Muscle of back (tissue), 11 donors: ENCODE results near the gene CD209. TPM values are rescaled to one million over a fixed set of nuclear protein-coding genes. Genes with fewer than 3 reads are reported as not detected.
"Not testable (repeated sequence)": the region's sequence is repeated elsewhere in the genome, so short reads cannot be mapped to it uniquely, and the experiment has no call there.

Source experiments
- DNase-seq, 3 donors: peaks; one replicate each; pipeline versions ENCODE4 v3.0.0 to v3.0.0-alpha.2; 2013
- polyA plus RNA-seq, 10 donors: library from polyadenylated mRNA; unstranded; fragments of 120-200 nt; gene quantifications; one replicate each; pipeline ENCODE4 v1.2.1, GENCODE V29; 2013; ENCODE audit not compliant: insufficient read length in 10 of 10

CD209 gene
- polyA plus RNA-seq, 10 donors: 2.2 to 4.5 (median 3.7) TPM

DNA sequence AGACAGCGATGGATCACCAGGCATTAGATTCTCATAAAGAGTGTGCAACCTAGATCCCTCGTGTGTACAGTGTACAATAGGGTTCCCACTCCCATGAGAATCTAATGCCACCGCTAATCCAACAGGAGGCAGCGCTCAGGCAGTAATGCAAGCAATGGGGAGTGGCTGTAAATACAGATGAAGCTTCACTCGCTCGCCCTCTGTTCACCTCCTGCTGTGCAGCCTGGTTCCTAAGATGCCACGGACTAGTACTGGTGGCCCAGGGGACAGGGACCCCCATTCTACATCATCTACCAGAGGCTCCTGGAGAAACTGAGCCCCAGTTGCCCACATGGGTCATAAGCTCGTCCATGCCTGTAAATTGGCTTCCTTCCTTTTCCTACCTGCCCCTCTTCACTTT, 23.7 kb upstream of the CD209 start:
- DNase-seq: no peak

DNA sequence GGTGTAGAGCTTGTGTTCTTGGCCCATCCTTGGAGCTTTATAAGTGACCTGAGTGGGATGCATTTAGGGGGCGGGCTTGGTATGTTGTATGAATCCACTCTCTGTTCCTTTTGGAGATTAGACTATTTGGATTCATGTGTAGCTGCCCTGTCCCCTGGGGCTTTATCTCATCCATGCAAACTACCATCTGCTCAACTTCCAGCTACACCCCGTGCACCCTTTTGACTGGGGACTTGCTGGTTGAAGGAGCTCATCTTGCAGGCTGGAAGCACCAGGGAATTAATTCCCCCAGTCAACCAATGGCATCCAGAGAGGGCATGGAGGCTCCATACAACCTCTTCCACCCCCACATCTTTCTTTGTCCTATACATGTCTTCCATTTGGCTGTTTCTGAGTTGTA, 21.8 kb upstream of the CD209 start:
- DNase-seq: no peak

DNA sequence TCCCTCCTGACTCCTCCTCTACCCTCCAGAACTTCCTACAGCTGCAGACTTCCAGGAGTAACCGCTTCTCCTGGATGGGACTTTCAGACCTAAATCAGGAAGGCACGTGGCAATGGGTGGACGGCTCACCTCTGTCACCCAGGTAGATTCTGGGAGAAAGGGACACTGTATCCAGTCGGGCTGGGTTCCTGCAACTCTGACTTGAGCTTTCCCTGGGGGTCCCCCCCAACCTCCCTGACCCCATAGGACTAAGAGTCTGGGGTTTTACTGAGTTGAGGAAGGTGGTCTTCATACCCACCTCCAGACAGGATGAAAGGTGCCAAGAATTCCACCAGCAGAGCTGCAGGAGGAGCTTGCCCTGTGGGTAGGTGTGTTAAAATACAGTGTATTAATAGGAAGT, 20.2 kb upstream of the CD209 start:
- DNase-seq: no peak

DNA sequence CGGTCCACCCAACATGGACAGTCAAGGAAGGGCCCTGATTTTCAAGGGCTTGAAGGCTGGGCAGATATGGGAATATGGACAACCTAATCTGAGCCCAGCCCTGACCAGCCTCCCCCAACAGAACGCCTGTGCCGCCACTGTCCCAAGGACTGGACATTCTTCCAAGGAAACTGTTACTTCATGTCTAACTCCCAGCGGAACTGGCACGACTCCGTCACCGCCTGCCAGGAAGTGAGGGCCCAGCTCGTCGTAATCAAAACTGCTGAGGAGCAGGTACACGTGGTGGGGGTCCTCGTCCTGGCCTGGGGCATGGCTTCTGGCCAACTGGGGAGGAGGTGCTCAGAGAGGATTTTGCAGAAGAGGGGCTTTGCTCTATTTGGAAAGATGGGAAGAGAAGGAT, 19.2 kb upstream of the CD209 start:
- DNase-seq: no peak

DNA sequence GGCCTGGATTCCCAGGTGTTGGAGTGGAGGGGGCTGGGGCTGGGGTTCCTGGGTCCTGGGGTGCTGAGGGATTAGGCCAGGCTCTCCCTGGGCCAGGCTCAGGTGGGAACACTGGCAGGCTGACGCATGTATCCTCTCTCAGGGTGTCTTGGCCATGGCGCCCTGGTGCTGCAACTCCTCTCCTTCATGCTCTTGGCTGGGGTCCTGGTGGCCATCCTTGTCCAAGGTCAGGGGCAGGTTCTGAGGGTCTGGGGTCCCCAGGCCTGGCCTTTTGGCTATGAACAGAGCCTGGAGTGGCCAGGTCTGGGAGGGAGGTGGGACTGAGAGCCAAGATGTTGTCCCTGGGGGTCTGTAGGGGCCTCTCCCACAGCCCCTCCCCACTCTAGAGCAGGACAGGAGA, 17.7 kb upstream of the CD209 start:
- DNase-seq: not testable (repeated sequence)

DNA sequence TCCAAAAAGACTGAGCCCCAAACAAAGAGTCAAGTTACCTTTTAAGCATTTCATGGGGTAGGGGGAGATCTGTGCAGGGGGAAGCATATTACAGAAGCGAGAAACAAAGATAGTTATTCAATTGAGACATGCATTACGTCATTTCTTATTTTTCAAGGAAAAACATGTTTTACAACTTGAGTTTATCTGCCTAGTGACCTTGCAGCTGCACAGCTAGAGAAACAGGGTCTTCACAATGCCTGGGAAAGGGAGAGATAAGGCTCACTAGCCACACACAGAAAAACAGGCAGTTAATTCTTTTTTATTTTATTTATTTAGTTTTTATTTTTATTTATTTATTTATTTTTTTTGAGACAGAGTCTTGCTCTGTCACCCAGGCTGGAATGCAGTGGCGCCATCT, 16.8 kb upstream of the CD209 start:
- DNase-seq: not testable (repeated sequence)

DNA sequence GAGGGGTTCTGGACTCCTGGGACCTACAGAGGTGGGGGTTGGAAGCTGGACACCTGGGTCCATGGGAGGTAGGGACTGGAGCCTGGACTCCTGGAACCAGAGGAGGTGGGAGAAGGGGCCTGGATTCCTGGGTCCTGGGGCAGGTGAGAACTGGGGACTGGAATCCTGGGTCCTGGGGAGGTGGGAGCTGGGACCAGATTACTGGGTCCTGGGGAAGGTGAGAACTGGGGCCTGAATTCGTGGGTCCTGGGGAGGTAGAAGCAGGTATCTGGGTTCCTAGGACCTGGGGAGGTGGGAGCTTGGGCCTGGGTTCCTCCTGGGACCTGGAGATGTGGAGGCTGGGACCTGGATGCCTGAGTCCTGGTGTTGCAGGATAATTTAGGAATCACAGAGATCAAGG, 16.4 kb upstream of the CD209 start:
- DNase-seq: no peak

DNA sequence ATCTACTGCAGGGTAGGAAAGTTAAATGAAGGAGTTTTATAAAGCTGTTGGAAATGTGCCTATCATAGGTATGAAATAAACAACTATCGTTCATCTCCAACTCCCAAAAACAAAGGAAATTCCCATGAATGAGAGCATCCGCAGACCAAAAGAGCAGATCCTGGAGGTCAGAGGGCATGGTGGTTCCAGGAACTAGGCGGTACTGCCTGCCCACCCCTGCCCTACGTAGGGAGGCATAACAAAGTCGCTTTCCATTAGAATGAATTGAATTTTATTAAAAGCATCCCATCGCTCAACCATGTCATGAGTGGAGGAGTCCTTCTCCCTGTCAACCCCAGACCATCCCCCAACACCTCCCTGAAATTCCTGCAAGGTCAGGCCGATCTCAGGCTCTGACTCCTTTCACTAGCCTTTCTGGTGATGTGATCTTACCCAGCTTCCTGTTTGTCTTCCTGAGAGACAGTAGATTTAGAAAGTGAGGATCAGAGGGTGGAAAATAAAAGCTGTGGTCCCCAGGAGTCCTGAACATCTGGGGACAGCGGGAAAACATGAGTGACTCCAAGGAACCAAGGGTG, 15.5 kb upstream of the CD209 start, which contains the start of gene CLEC4M:
Gene CLEC4M, plus strand, starts transcription at position 525 of the 575 bp plus-strand sequence. Its CDS starts 24 bp downstream, at position 549.
- DNase-seq: no peak

DNA sequence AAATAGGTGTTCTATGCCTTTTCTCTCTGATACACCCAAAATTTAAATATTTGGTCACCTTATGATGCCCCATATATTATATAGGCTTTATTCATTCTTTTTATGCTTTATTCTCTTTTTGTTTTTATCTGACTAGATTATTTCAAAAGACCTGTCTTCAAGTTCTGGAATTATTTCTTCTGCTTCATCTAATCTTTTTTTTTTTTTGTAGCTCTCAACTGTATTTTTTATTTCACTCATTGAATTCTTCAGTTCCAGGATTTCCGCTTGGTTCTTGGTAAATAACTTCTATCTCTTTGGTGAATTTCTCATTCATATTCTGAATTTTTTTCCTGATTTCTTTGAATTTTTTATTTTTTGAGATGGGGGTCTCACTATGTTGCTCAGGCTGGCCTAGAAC, 11.8 kb upstream of the CD209 start:
- DNase-seq: no peak

DNA sequence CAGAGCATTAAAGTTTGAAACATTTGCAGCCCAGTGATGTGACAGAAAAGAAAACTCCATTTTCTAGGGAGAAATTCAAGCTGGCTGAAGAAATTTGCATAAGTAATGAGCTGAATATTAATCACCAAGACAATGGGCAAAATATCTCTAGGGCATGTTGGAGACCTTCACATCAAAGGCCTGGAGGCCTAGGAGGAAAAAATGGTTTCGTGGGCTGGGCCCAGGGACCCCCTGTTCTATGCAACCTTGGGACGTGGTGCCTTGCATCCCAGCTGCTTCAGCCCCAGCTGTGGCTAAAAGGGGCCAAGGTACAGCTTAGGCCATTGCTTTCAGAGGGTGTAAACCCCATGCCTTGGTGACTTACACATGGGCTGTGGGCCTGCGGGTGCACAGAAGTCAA, 10.0 kb upstream of the CD209 start:
- DNase-seq: no peak

DNA sequence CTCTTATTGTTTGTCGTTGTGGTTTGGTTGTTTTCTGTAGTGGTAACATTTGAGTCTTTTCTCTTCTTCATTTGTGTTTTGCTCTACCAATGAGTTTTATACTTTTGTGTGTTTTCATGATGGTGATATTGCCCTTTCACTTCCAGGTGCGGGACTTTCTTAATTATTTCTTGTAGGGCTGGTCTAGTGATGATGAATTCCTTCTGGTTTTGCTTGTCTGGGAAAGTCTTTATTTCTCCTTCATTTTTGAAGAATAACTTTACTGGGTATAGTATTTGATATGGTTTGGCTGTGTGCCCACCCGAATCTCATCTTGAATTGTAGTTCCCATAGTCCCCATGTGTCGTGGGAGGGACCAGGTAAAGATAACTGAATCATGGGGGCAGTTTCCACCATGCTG, 8.9 kb upstream of the CD209 start:
- no peak for DNase-seq

DNA sequence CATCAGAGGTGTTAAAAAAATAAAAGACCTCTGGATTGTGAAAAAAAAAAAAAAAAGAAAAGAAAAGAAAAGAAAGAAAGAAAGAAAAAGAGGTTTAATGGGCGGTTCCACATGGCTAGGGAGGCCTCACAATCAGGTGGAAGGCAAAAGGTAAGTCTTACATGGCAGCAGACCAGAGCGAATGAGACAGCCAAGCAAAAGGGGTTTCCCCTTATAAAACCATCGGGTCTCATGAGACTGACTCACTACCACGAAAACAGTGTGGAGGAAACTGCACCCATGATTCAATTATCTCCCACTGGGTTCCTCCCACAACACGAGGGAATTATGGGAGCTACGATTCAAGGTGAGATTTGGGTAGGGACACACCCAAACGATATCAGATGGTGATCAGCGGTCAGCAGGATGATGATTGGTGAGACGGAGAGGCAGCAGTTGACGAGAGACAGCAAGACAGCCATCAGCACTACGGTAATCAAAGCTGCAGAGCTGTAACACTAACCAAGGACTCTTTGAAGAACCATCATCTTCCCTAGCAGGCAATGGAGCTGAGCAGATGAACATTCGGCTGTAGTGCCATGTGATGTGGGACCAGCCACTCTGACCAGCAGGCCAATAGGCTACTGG, 3.9 kb upstream of the CD209 start:
- DNase-seq: no peak

DNA sequence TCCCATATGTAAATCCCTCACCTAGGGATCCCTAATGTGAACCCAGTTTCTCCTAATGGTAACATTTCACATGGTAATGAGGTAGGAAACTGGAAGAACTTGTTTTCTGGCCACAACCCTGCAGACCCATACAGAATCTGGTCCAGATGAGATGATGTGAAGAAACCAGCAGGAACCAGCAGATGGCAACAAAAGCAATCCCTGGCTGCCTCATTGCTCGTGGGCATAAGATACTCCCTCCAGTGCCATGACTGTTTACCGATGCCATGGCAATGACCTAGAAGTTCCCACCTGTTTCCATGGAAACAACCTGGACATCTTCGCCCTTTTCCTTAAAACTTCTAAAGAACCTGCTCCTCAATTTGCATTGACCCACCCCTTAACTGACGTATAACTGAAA, 1.4 kb upstream of the CD209 start:
- DNase-seq: no peak

DNA sequence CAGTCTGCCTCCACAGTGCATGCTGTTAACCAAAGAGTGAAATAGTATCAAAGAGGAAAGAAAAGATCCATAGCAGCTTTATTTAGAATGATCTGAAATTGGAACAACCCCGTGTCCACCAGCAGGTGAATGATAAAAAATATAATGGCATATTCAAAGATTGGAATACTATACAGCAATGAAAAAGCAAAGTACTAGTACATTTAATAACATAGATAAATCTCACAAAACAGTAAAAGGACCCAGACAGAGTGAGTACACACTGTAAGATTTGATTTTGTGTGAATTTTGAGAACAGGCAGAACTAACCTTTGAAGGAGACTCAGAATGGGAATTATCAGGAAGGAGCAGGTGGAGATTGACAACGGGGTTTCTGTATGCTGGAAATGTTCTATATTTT, 837 bp upstream of the CD209 start:
- no peak for DNase-seq

DNA sequence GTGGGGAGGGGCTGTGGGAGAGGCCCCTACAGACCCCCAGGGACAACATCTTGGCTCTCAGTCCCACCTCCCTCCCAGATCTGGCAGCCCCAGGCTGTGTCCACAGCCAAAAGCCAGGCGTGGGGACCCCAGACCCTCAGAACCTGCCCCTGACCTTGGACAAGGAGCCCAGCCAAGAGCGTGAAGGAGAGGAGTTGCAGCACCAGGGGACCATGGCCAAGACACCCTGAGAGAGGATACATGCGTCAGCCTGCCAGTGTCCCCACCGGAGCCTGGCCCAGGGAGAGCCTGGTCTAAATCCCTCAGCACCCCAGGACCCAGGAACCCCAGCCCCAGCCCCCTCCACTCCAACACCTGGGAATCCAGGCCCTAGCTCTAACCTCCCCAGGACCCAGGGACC, 1.0 kb downstream of the CD209 start:
- not testable (repeated sequence) for DNase-seq

DNA sequence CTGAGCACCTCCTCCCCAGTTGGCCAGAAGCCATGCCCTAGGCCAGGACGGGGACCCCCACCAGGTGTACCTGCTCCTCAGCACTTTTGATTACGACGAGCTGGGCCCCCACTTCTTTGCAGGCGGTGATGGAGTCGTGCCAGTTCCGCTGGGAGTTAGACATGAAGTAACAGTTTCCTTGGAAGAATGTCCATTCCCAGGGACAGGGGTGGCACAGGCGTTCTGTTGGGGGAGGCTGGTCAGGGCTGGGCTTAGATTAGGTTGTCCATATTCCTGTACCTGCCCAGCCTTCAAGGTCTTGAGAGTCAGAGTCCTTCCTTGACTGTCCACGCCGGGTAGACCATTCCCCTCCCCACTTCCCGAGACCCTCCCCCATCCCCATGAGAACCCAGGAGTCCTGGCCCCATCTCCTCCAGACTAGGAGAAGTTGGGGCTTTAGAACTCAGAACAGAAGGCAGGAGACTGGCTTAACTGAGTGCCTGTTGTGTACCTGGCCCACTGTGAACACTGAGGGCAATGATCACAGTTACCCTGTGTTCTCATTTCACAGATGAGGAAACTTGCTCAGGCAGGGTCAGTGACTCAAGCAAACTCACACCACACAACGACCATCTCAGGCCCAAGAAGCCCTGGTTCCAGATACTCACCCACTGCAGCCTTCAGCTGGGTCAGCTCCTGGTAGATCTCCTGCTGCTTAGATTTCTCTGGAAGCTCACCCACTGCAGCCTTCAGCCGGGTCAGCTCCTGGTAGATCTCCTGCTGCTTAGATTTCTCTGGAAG, 2.3 kb downstream of the CD209 start:
- DNase-seq: no peak

DNA sequence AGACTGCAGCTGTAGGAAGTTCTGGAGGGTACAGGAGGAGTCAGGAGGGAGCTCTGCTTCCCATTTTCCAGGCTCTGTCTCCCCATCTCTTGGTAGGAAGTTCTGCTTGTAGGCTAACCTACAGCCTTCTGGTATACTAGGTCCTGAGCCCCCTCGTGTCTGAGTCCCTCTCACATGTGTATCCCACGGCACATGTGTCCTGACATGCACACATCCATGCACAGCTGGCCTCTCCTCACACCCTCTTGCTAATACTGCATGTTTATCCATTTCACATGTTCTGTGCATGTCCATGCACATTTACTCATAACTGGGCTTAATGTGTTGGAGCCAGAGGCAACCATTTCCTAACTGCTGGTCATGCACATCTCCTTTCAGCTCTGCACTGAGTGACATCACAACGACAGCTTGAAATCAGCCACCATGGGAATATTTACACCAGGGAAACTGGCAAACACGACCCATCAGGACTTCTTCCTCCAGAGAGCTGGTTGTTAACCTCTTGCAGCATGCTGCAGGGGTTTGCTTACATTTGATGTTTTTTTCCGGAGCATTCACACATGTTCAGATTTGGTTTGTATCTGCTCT, 3.0 kb downstream of the CD209 start:
- DNase-seq: no peak

DNA sequence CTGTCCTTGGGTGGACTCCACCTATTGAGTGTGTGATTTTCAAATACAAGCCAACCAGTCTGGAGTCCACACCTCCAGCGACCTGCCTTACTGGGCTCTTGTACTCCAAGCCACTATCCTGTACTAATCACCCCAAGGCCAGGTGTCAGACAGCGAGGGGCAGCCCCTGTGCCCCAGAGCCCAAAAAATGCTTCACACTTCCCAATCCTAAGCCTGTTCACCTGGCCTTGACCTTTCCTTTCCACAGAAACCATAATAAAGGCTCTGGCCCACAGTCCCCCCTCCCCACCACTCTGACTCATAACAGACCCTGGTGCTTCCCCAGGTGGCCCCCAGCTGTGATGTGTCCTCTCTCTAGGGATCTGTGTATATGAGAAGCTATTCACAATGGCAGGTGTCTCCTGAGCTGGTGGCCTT, 3.9 kb downstream of the CD209 start:
- no peak for DNase-seq

DNA sequence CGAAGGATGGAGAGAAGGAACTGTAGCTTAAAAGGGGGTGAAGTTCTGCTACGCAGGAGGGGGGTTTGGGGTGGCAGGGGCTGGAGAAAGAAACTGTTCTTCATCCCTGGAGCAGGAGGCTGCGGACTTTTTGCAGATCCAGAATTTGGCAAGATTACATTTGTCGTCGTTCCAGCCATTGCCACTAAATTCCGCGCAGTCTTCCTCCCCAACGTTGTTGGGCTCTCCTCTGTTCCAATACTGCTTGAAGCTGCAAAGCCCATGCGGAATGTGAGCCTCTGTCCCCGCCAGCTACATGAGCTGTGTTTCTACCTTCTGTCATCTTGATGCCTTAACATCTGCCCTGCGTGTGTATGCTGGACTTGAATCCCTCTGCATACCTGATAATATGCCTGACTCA, 4.3 kb downstream of the CD209 start:
- no peak for DNase-seq

DNA sequence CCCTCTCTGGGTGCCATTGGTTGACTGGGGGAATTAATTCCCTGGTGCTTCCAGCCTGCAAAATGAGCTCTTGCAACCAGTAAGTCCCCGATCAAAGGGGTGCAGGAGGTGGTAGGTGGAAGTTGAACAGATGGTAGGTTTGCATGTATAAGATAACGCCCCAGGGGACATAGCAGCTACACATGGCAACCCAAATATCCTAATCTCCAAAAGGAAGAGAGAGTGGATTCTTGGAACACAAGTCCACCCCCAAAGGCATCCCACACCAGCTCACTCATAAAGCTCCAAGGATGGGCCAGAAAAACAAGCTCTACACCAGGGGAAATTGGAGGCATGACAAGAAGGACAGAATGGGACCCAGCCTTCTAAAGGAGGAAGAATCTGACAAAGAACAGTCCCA, 4.8 kb downstream of the CD209 start:
- DNase-seq: no peak

DNA sequence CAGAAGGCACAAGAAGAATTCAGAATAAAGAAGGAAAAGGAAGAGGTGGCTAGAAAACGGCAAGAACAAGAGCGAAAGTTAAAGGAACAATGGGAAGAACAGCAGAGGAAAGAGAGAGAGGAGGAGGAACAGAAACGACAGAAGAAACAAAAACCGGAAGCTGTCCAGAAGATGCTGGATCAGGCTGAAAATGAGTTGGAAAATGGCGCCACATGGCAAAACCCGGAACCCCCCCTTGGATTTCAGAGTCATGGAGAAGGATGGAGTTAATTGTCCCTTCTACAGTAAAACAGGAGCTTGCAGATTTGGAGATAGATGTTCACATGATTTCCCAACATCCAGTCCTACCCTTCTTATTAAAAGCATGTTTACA, 6.7 kb downstream of the CD209 start:
- no peak for DNase-seq

DNA sequence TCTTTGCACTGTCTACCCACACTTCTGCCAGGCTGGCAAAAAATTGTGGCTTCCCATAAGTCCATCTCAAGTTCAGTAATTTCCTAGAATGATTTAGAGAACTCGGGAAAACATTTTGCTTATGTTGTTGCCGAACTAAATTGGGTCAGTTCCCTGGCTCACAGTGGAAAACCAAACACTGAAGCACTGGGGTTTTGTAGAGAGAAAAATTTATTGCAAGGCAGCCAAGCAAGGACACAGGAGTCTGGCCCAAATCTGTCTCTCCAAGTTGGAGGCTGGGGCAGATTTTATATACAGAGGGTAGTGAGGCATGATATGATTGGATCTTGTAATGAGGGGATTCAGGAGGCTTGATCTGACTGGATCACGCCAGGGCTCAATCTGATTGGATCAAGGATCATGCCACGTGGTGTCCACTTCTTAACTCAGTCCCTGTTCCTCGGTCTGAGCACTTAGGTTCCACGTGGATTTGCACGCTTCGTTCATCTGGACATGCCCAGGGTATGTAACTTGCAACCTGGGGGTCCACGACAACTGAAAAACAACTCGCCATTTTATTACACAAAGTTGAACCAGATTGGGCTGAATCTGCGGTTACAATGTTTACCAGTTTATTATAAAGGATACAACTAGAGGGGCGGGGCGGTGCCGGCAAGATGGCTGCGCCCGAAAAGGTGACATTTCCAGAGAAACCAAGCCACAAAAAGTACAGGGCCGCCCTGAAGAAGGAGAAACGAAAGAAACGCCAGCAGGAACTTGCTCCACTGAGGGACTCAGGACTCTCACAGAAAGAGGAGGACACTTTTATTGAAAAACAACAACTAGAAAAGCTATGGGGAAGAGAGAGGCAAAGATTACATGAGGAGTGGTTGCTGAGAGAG, 7.3 kb downstream of the CD209 start:
- no peak for DNase-seq
